ENCODE measurements around the gene PPIA. TPM values are rescaled to one million over a fixed set of nuclear protein-coding genes. Genes with fewer than 3 reads are reported as not detected.

Gene PPIA
- total RNA-seq (2021), result 2,816 and 3,047 TPM in 2 replicates
- Bru-seq, nascent RNA, result percentile 100 among the genes with signal in this experiment
- BruChase-seq, experiment 1, labeled RNA remaining after a 2-hour chase, result percentile 100 among the genes with signal in this experiment
- BruChase-seq, experiment 2, labeled RNA remaining after a 6-hour chase, result percentile 100 among the genes with signal in this experiment
- long read RNA-seq, transcript PPIA-204 (5 exons, 2,238 nt), result major isoform, 2,136 of 2,357 reads
- long read RNA-seq, transcript PPIA-208 (6 exons, 907 nt), result minor isoform, 32 of 2,357 reads
- long read RNA-seq, transcript PPIA-201 (6 exons, 818 nt), result minor isoform, 48 of 2,357 reads
- long read RNA-seq, partial matches to known transcripts, result 40 of 2,357 reads
- long read RNA-seq, other reads (novel, unspliced or antisense), result 95 of 2,357 reads

DNA sequence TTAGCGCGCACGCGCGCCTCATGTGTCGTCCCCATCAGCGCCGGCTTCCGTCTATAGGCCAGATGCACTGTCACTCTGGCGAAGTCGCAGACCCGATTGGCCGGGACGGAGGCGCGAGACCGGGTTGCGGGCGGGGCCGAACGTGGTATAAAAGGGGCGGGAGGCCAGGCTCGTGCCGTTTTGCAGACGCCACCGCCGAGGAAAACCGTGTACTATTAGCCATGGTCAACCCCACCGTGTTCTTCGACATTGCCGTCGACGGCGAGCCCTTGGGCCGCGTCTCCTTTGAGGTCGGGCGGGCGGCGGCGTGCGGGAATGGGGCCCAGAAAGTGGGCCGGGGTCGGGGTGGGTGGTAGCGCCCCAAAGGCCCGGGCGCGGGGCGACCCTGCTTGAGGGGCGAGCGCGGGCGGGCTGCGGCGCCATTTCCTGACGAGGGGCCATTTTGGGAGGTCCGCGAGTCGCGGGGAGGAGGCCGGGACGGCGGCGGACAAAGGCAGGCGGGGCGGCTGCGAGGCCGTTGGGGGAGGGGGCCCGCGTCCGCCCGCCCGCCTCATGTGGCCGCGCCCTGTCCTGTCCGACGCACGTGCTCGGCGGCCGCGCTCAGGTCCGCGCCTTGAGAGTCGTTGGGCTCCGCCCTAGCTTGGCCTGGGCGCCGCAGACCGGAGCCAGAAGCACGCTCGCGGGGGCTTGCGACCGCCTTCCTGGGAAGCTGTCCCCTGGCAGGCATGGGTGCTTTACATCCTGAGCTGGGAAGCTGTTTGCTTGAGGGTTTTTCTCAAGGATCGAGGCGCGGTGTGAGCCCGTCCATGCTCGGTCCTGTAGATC is at the start of gene PPIA:
Gene PPIA (plus strand): TSS at position 178 of the 825 bp plus-strand sequence. CDS start 44 bp downstream, at position 222.
- H3K27me3 ChIP-seq (replicated peaks; ENCODE audit: insufficient read depth, low read depth, low read length, poor library complexity), result no peaks in the 10 kb centered on the region
- DNase-seq (ENCODE audit: low spot score), result peak; percentile 99
- ChIA-PET POLR2A (ENCODE audit: low non-redundant PET) (interaction anchor here (0.6 kb wide), 2 partner anchors 37 to 48 kb away, joined by 3 to 6 read pairs; no protein-coding TSS in a partner anchor), CTCF (no interaction called here)
- peak within 1 kb of the TSS; percentile 64 for H3K4me3 ChIP-seq (ENCODE audit: low read depth, low read length, poor library complexity, severe bottlenecking)
- H3K36me3 ChIP-seq (ENCODE audit: insufficient read depth, low read length, poor library complexity, severe bottlenecking), result peaks cover 43% of the 10 kb centered on the region
- H3K9me3 ChIP-seq (ENCODE audit: low read depth, low read length, poor library complexity, severe bottlenecking), result no peaks in the 10 kb centered on the region
- BruUV-seq (replicated peaks), result TSS peak; percentile 49
- peak within 1 kb of the TSS; percentile 99 for H3K27ac ChIP-seq (ENCODE audit: low read depth, low read length, poor library complexity, severe bottlenecking)
- TF ChIP-seq, protein P1, sequence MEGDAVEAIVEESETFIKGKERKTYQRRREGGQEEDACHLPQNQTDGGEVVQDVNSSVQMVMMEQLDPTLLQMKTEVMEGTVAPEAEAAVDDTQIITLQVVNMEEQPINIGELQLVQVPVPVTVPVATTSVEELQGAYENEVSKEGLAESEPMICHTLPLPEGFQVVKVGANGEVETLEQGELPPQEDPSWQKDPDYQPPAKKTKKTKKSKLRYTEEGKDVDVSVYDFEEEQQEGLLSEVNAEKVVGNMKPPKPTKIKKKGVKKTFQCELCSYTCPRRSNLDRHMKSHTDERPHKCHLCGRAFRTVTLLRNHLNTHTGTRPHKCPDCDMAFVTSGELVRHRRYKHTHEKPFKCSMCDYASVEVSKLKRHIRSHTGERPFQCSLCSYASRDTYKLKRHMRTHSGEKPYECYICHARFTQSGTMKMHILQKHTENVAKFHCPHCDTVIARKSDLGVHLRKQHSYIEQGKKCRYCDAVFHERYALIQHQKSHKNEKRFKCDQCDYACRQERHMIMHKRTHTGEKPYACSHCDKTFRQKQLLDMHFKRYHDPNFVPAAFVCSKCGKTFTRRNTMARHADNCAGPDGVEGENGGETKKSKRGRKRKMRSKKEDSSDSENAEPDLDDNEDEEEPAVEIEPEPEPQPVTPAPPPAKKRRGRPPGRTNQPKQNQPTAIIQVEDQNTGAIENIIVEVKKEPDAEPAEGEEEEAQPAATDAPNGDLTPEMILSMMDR (conservative IDR thresholded peaks at IDR 0.05; ENCODE audit: low read depth, low read length), result no peak
- no peak for TF ChIP-seq EZH2 (IDR thresholded peaks at IDR 0.05; ENCODE audit: borderline replicate concordance, low read depth, low read length, poor library complexity, severe bottlenecking)
- peaks cover 18% of the 10 kb centered on the region for H3K4me1 ChIP-seq (ENCODE audit: insufficient read depth, low read length, poor library complexity, severe bottlenecking)
- intact Hi-C loops (cut with micrococcal nuclease; ENCODE audit: unreplicated experiment), result loop anchor here (1.0 to 5.0 kb wide), 4 partner anchors 48 to 214 kb away; partner anchors contain the start of genes OGDH, TMED4 and ZMIZ2

DNA sequence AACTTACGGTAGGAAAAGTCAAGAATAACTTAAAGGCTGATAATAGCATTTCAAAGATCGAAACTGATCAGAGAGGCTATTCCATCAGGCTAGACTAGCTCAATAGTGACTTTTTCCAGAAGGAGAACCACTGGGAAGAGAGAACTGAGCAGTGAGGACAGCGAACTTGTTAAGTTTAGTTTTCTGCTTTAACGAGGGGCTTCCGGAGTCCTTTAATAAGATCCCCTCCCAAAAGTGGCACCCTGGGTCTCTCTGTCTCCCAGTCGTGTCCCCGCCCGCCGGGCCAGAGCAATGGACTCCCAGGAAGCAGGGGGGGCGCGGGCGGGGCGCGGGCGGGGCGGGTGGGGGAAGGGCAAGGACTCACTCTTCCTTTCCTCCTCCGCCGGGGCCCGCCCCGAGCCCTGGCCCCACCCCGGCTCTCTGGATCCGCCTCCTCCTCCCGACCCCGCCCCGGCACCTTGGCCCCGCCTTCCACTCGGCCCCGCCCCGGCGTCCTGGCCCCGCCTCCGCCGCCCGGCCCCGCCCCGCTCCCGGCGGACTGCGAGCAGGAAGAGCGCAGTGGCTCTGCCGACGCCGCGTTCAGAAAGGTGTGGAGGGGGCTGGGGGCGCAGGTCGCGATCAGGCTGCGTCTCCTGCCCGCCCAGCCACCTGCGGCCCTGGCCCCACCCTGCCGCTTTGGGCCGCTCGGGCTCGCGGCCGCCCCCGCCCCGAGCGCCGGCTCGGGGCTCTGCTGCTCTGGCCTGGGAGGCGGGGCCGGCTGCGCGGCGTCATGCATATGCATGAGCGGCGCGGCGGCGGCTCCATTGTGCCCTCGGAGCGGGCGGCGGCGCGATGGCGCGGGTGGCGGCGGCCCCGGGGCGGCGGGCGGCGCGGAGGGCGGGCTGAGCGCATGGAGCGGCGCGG is 48.2 kb upstream of the PPIA start, which contains the start of gene ZMIZ2:
Gene ZMIZ2 (plus strand): TSS at position 803 of the 903 bp plus-strand sequence. CDS start 7,403 bp downstream, outside the sequence.
- ChIA-PET CTCF (no interaction called here), POLR2A (ENCODE audit: low non-redundant PET) (interaction anchor here (0.5 to 0.8 kb wide), 2 partner anchors 49 to 67 kb away, joined by 6 to 26 read pairs; no protein-coding TSS in a partner anchor)
- H3K27me3 ChIP-seq (replicated peaks; ENCODE audit: insufficient read depth, low read depth, low read length, poor library complexity), result no peaks in the 10 kb centered on the region
- peak within 1 kb of the TSS; percentile 97 for H3K27ac ChIP-seq (ENCODE audit: low read depth, low read length, poor library complexity, severe bottlenecking)
- no peak for TF ChIP-seq EZH2 (IDR thresholded peaks at IDR 0.05; ENCODE audit: borderline replicate concordance, low read depth, low read length, poor library complexity, severe bottlenecking)
- TF ChIP-seq, protein P1 (conservative IDR thresholded peaks at IDR 0.05; ENCODE audit: low read depth, low read length), result no peak
- no peaks in the 10 kb centered on the region for H3K9me3 ChIP-seq (ENCODE audit: low read depth, low read length, poor library complexity, severe bottlenecking)
- peaks cover 13% of the 10 kb centered on the region for H3K4me1 ChIP-seq (ENCODE audit: insufficient read depth, low read length, poor library complexity, severe bottlenecking)
- DNase-seq (ENCODE audit: low spot score), result peak; percentile 90
- no TSS peak for BruUV-seq (replicated peaks)
- H3K4me3 ChIP-seq (ENCODE audit: low read depth, low read length, poor library complexity, severe bottlenecking), result peak within 1 kb of the TSS; percentile 83
- intact Hi-C loops (cut with micrococcal nuclease; ENCODE audit: unreplicated experiment), result loop anchor here (1.0 kb wide), 2 partner anchors 48 to 142 kb away; partner anchors contain the start of genes OGDH and PPIA
- peaks cover 10% of the 10 kb centered on the region for H3K36me3 ChIP-seq (ENCODE audit: insufficient read depth, low read length, poor library complexity, severe bottlenecking)
